Upper lobe of left lung (tissue), 4 donors: ENCODE results near the gene CYLD.

Source experiments
- CTCF ChIP-seq, 6 experiments: fragments of 450-650 bp in 4 of 6; fragments of 200-600 bp in 2 of 6; sonication (generic) in 2 of 6; IDR thresholded peaks; one replicate each; pipeline ENCODE4 v1.5.1; 2016 to 2019; ENCODE audit warnings: antibody characterized with exemption in 6 of 6
- EP300 ChIP-seq, 4 donors: sonication (generic); formaldehyde crosslinking; IDR thresholded peaks; one replicate each; pipeline ENCODE4 v1.5.1; 2017; ENCODE audit warnings: antibody characterized with exemption in 4 of 4, control low read depth in 2 of 4
- POLR2A ChIP-seq, 4 donors: fragments of 450-650 bp; IDR thresholded peaks; one replicate each; pipeline ENCODE4 v1.5.1; 2016 to 2017; ENCODE audit warnings: antibody characterized with exemption in 4 of 4, mild to moderate bottlenecking in 2 of 4
- POLR2AphosphoS5 ChIP-seq, 2 donors: sonication (generic); formaldehyde crosslinking; IDR thresholded peaks; one replicate each; pipeline ENCODE4 v1.5.1; 2017; ENCODE audit warnings: antibody characterized with exemption in 2 of 2

GRCh38 chr16:50711040-50711439 is 30.8 kb upstream of the CYLD start:
- TF ChIP-seq CTCF (IDR thresholded peaks at IDR 0.05) (no peak), POLR2A (IDR thresholded peaks at IDR 0.05) (no peak), EP300 (IDR thresholded peaks at IDR 0.05) (no peak), POLR2AphosphoS5 (IDR thresholded peaks at IDR 0.05) (no peak)
